SU-DHL-6 (cell line): ENCODE measurements around the gene NMRK2.

ENCODE experiments used
- H2AFZ ChIP-seq: fragments of 200-600 bp; sonication (generic); 2 replicates; pipeline ENCODE4 v1.6.1; 2014; ENCODE audit warnings: low read depth, mild to moderate bottlenecking, moderate library complexity, mixed read lengths, antibody characterized with exemption, low read length; ENCODE audit not compliant: severe bottlenecking
- H3F3A ChIP-seq: fragments of 200-600 bp; shearing (Covaris generic); 2 replicates; pipeline ENCODE4 v1.6.0; 2016; ENCODE audit warnings: antibody characterized with exemption, mild to moderate bottlenecking; ENCODE audit not compliant: insufficient read depth
- H3K27ac ChIP-seq: fragments of 200-600 bp; sonication (generic); 2 replicates; pipeline ENCODE4 v1.5.1; 2016; ENCODE audit warnings: low read depth, mild to moderate bottlenecking, low read length, moderate library complexity, mixed read lengths
- H3K27me3 ChIP-seq: fragments of 200-600 bp; sonication (generic), shearing (Covaris generic); 2 replicates; pipeline ENCODE4 v1.6.0; 2014; ENCODE audit warnings: mild to moderate bottlenecking, low read length
- H3K36me3 ChIP-seq: fragments of 200-600 bp; sonication (generic); 2 replicates; pipeline ENCODE4 v1.6.1; 2014; ENCODE audit warnings: mild to moderate bottlenecking, low read length, mixed read lengths
- H3K4me2 ChIP-seq: fragments of 300-600, 200-600 bp; shearing (Covaris generic), sonication (generic); 2 replicates; pipeline ENCODE4 v1.6.0; 2014; ENCODE audit warnings: low read length, low read depth, mild to moderate bottlenecking; ENCODE audit not compliant: poor library complexity, severe bottlenecking
- H3K4me3 ChIP-seq: fragments of 200-600 bp; sonication (generic); 2 replicates; pipeline ENCODE4 v1.5.1; 2014; ENCODE audit warnings: antibody characterized with exemption, low read length, mild to moderate bottlenecking, mixed read lengths; ENCODE audit not compliant: insufficient read depth, poor library complexity, severe bottlenecking
- H3K79me2 ChIP-seq: fragments of 200-600 bp; sonication (generic); 2 replicates; pipeline ENCODE4 v1.6.1; 2014; ENCODE audit warnings: mild to moderate bottlenecking, low read length, moderate library complexity; ENCODE audit not compliant: insufficient read depth
- H3K9ac ChIP-seq: fragments of 200-600 bp; sonication (generic); 2 replicates; pipeline ENCODE4 v1.7.0; 2014; ENCODE audit warnings: mild to moderate bottlenecking, low read length
- H3K9me2 ChIP-seq: fragments of 200-600 bp; sonication (generic); replicated peaks from 2 replicates; pipeline ENCODE4 v1.6.1; 2014; ENCODE audit warnings: low read length; ENCODE audit not compliant: insufficient read depth
- H3K9me3 ChIP-seq: fragments of 200-600 bp; sonication (generic); 2 replicates; pipeline ENCODE4 v1.6.1; 2014; ENCODE audit warnings: low read length, mixed read lengths; ENCODE audit not compliant: insufficient read depth
- H4K20me1 ChIP-seq: fragments of 200-600 bp; sonication (generic); 2 replicates; pipeline ENCODE4 v1.6.1; 2014; ENCODE audit warnings: low read depth, mild to moderate bottlenecking, antibody characterized with exemption, low read length, moderate library complexity, mixed read lengths
- EZH2phosphoT487 ChIP-seq: fragments of 200-600 bp; sonication (generic), shearing (Covaris generic); conservative IDR thresholded peaks from 2 replicates; pipeline ENCODE4 v1.6.1; 2018; ENCODE audit warnings: mild to moderate bottlenecking, antibody characterized with exemption, low read length, moderate library complexity, mixed read lengths
- TF ChIP-seq, protein P1 (sequence below): fragments of 200-600 bp; sonication (generic); IDR thresholded peaks from one replicate; pipeline ENCODE4 v1.5.1; 2017; ENCODE audit warnings: antibody characterized with exemption, mild to moderate bottlenecking, low read length, moderate library complexity; ENCODE audit not compliant: insufficient read depth, poor library complexity, severe bottlenecking

Gene NMRK2

DNA sequence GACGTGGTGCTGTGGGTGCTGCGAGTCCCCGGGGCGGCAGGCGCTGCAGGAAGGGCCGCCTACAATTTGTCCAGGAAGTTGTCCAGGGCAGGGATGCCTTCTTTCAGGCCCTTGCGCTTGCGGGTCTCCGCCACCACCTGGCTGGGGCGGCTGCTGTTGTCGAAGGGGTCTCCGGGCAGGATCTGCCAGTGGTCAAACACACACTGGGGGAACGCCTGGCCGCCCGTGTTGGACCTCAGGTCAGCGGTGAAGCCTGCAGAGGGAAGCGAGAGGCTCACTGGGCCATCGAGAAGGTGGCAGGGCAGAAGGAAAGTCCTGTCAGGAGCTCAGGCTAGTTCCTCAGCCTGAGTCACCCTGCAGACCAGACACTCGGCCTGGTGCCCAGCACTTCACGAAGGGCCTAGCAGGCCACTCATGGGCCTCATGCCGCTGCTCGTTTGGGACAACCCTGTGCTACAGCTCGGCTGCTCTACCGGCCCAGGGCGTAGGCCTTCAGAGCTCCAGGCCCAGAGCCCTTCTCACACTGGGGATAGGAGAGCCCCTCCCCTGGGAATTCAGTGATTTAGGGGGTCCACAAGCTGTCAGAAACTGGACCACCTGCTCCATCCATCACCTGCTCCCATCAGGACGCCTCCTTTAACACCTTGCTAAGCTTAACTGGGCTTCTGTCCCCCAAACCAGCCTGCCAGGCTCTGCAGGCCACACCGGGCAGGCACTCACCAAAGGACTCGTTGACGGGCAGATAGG lies 43.8 kb downstream of the NMRK2 start:
- TF ChIP-seq, protein P1, sequence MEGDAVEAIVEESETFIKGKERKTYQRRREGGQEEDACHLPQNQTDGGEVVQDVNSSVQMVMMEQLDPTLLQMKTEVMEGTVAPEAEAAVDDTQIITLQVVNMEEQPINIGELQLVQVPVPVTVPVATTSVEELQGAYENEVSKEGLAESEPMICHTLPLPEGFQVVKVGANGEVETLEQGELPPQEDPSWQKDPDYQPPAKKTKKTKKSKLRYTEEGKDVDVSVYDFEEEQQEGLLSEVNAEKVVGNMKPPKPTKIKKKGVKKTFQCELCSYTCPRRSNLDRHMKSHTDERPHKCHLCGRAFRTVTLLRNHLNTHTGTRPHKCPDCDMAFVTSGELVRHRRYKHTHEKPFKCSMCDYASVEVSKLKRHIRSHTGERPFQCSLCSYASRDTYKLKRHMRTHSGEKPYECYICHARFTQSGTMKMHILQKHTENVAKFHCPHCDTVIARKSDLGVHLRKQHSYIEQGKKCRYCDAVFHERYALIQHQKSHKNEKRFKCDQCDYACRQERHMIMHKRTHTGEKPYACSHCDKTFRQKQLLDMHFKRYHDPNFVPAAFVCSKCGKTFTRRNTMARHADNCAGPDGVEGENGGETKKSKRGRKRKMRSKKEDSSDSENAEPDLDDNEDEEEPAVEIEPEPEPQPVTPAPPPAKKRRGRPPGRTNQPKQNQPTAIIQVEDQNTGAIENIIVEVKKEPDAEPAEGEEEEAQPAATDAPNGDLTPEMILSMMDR = no peak
- TF ChIP-seq EZH2phosphoT487 = no peak
- Histone ChIP-seq H3K27ac (no peak overlapping the region), H3K9me2 (no peaks in the 10 kb centered on the region), H3K79me2 (peaks cover 21% of the 10 kb centered on the region), H3K9me3 (no peaks in the 10 kb centered on the region), H4K20me1 (peaks cover 32% of the 10 kb centered on the region; the same call in 1 of the 2 replicates), H3K9ac (no peak overlapping the region), H3K4me3 (no peak overlapping the region), H3K27me3 (no peaks in the 10 kb centered on the region), H3F3A (peaks cover 60% of the 10 kb centered on the region), H3K36me3 (peaks cover 35% of the 10 kb centered on the region; the same call in 1 of the 2 replicates), H2AFZ (no peak overlapping the region), H3K4me2 (no peak overlapping the region)

DNA sequence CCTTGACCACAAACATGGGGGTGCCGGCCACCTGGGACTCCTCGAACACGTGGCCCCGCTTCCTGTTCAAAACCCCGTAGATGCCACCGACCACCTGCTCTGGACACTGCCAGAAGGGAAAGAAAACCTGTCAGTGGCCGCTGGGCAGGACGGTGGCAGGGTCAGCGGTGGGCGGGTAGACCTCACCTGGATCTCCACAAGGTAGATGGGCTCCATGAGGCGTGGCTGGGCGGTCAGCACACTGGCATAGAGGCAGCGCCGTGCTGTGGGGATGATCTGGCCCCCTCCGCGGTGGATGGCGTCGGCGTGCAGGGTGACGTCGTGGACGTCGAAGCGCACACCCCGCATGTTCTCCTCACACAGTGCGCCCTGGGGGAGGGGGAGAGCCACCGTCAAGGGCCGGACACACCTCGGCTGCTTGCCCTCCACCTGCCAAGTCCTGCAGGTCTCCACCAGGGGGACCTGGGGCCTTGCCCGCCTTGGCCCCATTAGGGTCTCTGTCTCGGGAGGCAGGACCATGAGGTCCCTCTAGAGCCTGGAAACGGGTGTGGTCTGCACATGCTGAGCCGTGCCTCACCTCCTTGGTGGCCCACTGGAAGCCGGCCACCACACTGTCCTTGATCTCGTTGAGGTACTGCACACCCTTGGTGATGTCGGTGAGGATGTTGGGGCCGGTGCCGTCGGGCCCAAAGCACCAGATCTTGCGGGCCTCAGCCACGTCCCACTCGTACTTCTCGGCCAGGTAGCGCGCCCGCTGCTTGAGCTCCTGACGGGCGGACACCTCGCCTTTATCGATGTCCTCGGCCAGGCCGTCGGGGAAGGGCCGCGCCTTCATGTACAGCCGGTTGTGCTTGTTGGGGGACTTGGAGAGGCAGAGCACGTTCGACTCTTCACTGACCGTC lies 44.6 kb downstream of the NMRK2 start:
- no peaks in the 10 kb centered on the region for H3K9me2 ChIP-seq
- TF ChIP-seq, protein P1 = no peak
- no peak for TF ChIP-seq EZH2phosphoT487
- H3K4me3 ChIP-seq = no peak overlapping the region
- H3K4me2 ChIP-seq = no peak overlapping the region
- peaks cover 42% of the 10 kb centered on the region; the same call in 1 of the 2 replicates for H3K36me3 ChIP-seq
- H3F3A ChIP-seq = peaks cover 60% of the 10 kb centered on the region
- no peak overlapping the region for H2AFZ ChIP-seq
- H3K79me2 ChIP-seq = peaks cover 29% of the 10 kb centered on the region
- H3K9me3 ChIP-seq = no peaks in the 10 kb centered on the region
- peaks cover 40% of the 10 kb centered on the region; the same call in 1 of the 2 replicates for H4K20me1 ChIP-seq
- H3K27me3 ChIP-seq = no peaks in the 10 kb centered on the region
- no peak overlapping the region for H3K27ac ChIP-seq
- no peak overlapping the region for H3K9ac ChIP-seq

DNA sequence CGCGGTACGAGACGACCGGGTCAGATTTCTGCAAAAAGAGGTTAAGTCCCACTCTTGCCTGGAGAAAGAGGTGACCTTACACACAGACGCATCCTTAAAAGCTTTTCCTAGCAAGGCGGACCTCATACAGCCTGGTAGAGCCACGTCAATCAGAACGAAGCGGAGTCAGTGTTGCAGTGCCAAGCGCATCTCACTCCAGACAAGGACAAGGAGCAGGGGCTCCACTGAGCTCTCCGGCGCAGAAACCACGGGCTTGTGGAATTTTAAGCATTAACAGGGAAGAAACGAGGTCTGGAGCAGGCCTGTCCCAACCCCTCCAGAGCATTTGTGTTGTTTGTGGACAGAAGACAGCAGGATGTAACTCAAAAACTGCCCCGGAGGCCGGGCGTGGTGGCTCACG lies 45.3 kb downstream of the NMRK2 start:
- Histone ChIP-seq H4K20me1 (peaks cover 46% of the 10 kb centered on the region; the same call in 1 of the 2 replicates), H2AFZ (no peak overlapping the region), H3K4me3 (no peak overlapping the region), H3K9me2 (no peaks in the 10 kb centered on the region), H3K36me3 (peaks cover 49% of the 10 kb centered on the region; the same call in 1 of the 2 replicates), H3K9me3 (no peaks in the 10 kb centered on the region), H3K4me2 (no peak overlapping the region), H3K9ac (no peak overlapping the region), H3K27me3 (no peaks in the 10 kb centered on the region), H3F3A (peaks cover 58% of the 10 kb centered on the region), H3K27ac (no peak overlapping the region), H3K79me2 (peaks cover 36% of the 10 kb centered on the region)
- TF ChIP-seq EZH2phosphoT487 = no peak
